Measurements from ENCODE around the gene CHRNA1. TPM values are rescaled to one million over a fixed set of nuclear protein-coding genes. Genes with fewer than 3 reads are reported as not detected.

Gene CHRNA1
- total RNA-seq, 1 donor from 2014 or later: not detected

GRCh38 chr2:174784909-174785308 lies 20.6 kb upstream of the CHRNA1 start:
- no peak overlapping the region for H3K4me3 ChIP-seq (ENCODE audit: low read depth, low read length)
- DNase-seq (ENCODE audit: low read depth): no peak
- TF ChIP-seq CTCF (conservative IDR thresholded peaks at IDR 0.05; ENCODE audit: low read depth, low read length): no peak

- TF ChIP-seq CTCF (conservative IDR thresholded peaks at IDR 0.05; ENCODE audit: low read depth, low read length): no peak
- DNase-seq (ENCODE audit: low read depth): no peak
These were observed 20.0 kb upstream of the CHRNA1 start for GRCh38 chr2:174784316-174784715.

GRCh38 chr2:174781996-174782395 lies 17.7 kb upstream of the CHRNA1 start:
- TF ChIP-seq CTCF (conservative IDR thresholded peaks at IDR 0.05; ENCODE audit: low read depth, low read length): no peak
- no peak overlapping the region for H3K4me3 ChIP-seq (ENCODE audit: low read depth, low read length)
- DNase-seq (ENCODE audit: low read depth): no peak

More at GRCh38 chr2:174784316-174784715, 20.0 kb upstream of the CHRNA1 start:
- H3K4me3 ChIP-seq (ENCODE audit: low read depth, low read length): no peak overlapping the region

- H3K4me3 ChIP-seq (ENCODE audit: low read depth, low read length): no peak overlapping the region
- no peak for DNase-seq (ENCODE audit: low read depth)
- no peak for TF ChIP-seq CTCF (conservative IDR thresholded peaks at IDR 0.05; ENCODE audit: low read depth, low read length)
These were observed 17.0 kb upstream of the CHRNA1 start for GRCh38 chr2:174781298-174781697.

GRCh38 chr2:174780856-174781255 lies 16.6 kb upstream of the CHRNA1 start:
- no peak overlapping the region for H3K4me3 ChIP-seq (ENCODE audit: low read depth, low read length)
- no peak for DNase-seq (ENCODE audit: low read depth)
- no peak for TF ChIP-seq CTCF (conservative IDR thresholded peaks at IDR 0.05; ENCODE audit: low read depth, low read length)

GRCh38 chr2:174780191-174780840 lies 16.0 kb upstream of the CHRNA1 start:
- TF ChIP-seq CTCF (conservative IDR thresholded peaks at IDR 0.05; ENCODE audit: low read depth, low read length): no peak
- H3K4me3 ChIP-seq (ENCODE audit: low read depth, low read length): no peak overlapping the region
- no peak for DNase-seq (ENCODE audit: low read depth)

- no peak for TF ChIP-seq CTCF (conservative IDR thresholded peaks at IDR 0.05; ENCODE audit: low read depth, low read length)
- no peak overlapping the region for H3K4me3 ChIP-seq (ENCODE audit: low read depth, low read length)
- DNase-seq (ENCODE audit: low read depth): no peak
These were observed 15.2 kb upstream of the CHRNA1 start for GRCh38 chr2:174779361-174779928.

Measured in epithelial cell of proximal tubule (primary cell).